Astrocyte of the spinal cord (primary cell): ENCODE results near the gene RBM41.

Source experiments
- DNase-seq: peaks from one replicate; pipeline ENCODE4 v3.0.0; 2011; ENCODE audit warnings: low read depth, low spot score
- H3K4me3 ChIP-seq: 2 replicates; pipeline ENCODE4 v1.5.1; 2011; ENCODE audit warnings: low read depth, mild to moderate bottlenecking, low read length, moderate library complexity
- in situ Hi-C: cut with HindIII; loops from 2 replicates; pipeline ENCODE4 v1.10.0; 2017; ENCODE audit warnings: low sequenced_read_pairs
- TF ChIP-seq, protein P1 (sequence below): IDR thresholded peaks from 2 replicates; pipeline ENCODE4 v1.5.1; 2012; ENCODE audit warnings: low read depth, mild to moderate bottlenecking, low read length, inconsistent platforms

The RBM41 gene

DNA sequence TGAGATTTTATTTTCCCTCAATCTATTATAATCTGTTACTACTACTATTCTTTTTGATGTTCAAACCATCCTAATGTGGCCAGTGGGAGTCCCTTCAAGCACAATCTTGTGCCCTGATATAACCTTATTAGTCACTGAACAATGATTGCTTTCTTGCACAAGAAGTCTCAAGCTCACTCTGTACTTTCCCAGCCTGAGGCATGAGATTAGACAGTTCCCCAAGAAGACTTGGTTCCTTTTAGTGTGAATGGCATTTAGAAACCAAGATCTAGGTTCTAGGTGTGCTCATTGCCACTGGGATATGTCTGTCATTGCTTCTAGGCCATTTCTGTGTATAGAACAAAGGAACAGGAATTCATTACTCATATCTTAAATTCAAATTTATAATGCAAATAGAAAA lies 28.0 kb upstream of the RBM41 start:
- no peak for DNase-seq
- in situ Hi-C loops = no loop called here
- TF ChIP-seq, protein P1, sequence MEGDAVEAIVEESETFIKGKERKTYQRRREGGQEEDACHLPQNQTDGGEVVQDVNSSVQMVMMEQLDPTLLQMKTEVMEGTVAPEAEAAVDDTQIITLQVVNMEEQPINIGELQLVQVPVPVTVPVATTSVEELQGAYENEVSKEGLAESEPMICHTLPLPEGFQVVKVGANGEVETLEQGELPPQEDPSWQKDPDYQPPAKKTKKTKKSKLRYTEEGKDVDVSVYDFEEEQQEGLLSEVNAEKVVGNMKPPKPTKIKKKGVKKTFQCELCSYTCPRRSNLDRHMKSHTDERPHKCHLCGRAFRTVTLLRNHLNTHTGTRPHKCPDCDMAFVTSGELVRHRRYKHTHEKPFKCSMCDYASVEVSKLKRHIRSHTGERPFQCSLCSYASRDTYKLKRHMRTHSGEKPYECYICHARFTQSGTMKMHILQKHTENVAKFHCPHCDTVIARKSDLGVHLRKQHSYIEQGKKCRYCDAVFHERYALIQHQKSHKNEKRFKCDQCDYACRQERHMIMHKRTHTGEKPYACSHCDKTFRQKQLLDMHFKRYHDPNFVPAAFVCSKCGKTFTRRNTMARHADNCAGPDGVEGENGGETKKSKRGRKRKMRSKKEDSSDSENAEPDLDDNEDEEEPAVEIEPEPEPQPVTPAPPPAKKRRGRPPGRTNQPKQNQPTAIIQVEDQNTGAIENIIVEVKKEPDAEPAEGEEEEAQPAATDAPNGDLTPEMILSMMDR = no peak
- no peak overlapping the region for H3K4me3 ChIP-seq

DNA sequence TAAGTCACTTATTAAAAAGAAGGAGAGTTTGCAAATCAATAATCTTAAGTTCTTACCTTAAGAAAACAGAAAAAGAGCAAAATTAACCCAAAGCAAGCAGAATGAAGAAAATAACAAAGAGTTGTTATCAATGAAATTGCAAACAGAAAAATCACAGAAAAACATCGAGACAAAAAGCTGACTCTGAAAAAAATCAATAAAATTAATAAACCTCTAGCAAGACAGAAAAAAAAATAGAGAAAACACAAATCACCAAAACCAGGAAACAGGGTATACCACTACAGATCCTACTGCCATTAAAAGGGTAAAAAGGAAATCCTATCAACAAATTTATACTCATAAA lies 17.3 kb upstream of the RBM41 start:
- no peak overlapping the region for H3K4me3 ChIP-seq
- TF ChIP-seq, protein P1 = no peak

DNA sequence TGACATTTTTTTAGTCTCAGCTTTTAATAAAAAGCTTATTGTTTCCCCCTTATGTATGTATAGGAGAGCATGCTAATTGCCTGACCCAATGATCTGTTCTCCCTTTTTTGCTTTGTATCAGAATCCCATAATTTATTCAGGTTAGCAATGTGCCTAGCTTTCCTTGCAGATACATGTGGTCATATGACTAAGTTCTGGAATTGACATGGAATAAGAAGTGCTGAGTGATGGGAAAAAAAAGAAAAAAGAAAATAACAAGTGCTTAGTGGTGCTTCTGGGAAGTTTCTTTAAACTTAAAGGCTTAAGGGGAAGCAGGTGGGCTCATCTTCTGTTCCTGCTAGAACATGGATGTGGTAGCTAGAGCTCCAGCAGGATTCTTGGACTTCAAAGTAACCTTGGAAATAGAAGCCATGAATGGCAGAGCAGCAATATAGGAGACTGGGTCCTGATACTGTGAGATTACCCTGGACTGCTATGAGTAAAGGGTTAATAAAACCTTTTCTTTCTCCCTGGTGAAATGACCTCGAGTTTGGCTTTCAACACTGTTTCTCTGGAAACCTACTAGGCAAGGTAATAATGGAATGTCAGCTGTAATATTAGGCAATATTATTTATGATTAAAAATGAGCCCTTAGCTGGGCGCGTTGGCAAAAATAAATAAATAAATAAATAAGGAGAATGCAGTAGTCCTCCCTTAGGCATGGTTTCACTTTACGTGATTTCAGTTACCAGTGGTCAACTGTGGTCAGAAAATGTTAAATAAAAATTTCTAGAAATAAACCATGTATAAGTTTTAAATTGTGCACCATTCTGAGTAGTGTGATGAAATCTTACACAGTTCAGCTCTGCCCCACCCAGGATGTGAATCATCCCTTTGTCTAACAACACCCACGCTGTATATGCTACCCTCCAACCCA lies 16.7 kb upstream of the RBM41 start:
- TF ChIP-seq, protein P1 = no peak
- H3K4me3 ChIP-seq = no peak overlapping the region

More for the DNA sequence above, 17.3 kb upstream of the RBM41 start:
- peak; percentile 1 for DNase-seq
- in situ Hi-C loops = no loop called here

DNA sequence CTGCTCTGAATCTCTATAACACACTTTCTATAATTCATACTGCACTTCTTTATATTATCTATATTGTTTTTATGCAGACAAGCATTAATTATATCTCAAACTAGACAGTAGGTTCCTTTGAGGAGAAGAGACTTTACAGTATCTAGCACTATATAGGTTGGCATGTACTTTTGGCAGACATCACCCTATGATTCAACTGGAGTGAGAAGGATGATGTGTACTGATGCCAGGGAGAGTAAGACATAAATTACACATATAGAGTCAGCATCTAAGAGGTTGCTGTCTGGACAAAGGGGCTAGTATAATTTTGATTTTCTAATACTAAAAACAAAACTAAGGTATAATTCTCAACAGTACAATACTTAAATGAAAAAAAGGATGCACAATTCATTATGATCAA lies 5.1 kb upstream of the RBM41 start:
- no peak overlapping the region for H3K4me3 ChIP-seq
- DNase-seq = no peak
- TF ChIP-seq, protein P1 = no peak
- in situ Hi-C loops = no loop called here

More for the DNA sequence above, 16.7 kb upstream of the RBM41 start:
- in situ Hi-C loops = no loop called here
- peak; percentile 61 for DNase-seq

DNA sequence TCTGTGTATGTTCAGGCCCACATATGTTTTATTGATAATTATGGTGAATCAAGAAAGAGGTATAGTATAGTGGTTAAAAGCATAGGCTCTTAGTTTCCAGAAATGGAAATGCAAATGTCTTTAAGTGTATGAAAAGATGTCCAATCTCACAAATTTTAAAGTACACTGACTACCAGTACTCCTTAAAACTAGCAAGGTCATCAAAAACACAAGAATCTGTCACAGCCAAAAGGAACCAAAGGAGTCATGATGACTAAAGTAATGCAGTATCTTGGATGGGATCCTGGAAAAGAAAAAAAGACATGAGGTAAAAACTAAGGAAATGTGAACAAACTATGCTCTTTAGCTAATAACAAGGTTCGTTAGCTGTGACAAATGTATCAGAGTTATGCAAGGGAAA lies 661 bp upstream of the RBM41 start:
- TF ChIP-seq, protein P1 = no peak
- in situ Hi-C loops = no loop called here
- H3K4me3 ChIP-seq = no peak overlapping the region
- no peak for DNase-seq

DNA sequence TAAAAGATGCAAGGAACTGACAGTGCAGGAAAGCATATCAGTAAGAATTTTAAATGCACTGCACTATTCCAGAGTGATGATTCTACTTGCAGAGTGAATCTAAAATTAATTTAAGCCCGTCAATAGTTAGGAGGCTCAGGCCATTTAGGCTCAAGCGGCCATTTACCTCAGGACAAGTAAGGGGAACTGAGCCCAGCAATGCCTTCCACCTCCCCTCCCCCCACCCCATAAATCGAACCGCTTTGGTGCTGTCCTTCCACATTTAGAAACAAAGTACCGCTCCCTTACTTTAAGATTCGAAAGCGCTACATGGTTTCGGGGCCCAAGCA lies 665 bp downstream of the RBM41 start:
- no peak for DNase-seq
- peak overlapping the region; percentile 61 for H3K4me3 ChIP-seq
- TF ChIP-seq, protein P1 = no peak
- in situ Hi-C loops = no loop called here
